OCI-LY3 (cell line): ENCODE measurements around the gene KRT32.

Experiments
- EZH2phosphoT487 ChIP-seq: fragments of 200-600 bp; shearing (Covaris generic); IDR thresholded peaks from 2 replicates; pipeline ENCODE4 v1.6.1; 2018; ENCODE audit warnings: antibody characterized with exemption, mixed run types, low read depth
- TF ChIP-seq, protein P1 (sequence below): fragments of 200-600, 300-600 bp; sonication (generic); IDR thresholded peaks from 2 replicates; pipeline ENCODE4 v1.5.1; 2014; ENCODE audit warnings: antibody characterized with exemption, low read length, low read depth

DNA sequence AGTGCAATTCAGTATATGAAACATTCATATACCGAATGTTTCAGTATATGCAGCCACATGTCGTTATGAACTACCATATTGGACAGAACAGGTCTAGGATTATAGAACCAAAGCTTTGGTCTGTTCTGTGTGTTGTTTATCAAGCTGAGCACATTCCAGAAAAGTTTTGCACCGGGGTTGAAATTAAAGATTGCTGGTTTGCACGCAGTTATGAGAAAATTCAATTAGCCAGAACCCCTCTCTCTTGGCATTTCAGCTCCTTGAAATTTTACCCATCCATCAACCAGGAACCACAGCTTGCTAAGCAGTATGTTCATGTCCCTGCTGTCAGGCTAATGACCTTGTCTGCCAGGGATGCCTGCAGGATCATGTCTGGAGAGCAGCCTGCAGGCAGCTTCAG, 9.5 kb downstream of the KRT32 start:
- TF ChIP-seq, protein P1, sequence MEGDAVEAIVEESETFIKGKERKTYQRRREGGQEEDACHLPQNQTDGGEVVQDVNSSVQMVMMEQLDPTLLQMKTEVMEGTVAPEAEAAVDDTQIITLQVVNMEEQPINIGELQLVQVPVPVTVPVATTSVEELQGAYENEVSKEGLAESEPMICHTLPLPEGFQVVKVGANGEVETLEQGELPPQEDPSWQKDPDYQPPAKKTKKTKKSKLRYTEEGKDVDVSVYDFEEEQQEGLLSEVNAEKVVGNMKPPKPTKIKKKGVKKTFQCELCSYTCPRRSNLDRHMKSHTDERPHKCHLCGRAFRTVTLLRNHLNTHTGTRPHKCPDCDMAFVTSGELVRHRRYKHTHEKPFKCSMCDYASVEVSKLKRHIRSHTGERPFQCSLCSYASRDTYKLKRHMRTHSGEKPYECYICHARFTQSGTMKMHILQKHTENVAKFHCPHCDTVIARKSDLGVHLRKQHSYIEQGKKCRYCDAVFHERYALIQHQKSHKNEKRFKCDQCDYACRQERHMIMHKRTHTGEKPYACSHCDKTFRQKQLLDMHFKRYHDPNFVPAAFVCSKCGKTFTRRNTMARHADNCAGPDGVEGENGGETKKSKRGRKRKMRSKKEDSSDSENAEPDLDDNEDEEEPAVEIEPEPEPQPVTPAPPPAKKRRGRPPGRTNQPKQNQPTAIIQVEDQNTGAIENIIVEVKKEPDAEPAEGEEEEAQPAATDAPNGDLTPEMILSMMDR, result no peak
- no peak for TF ChIP-seq EZH2phosphoT487
